Measurements from ENCODE around the gene SLC16A5.
"Not testable (repeated sequence)": the region's sequence is repeated elsewhere in the genome, so short reads cannot be mapped to it uniquely, and the experiment has no call there.

The SLC16A5 gene

GRCh38 chr17:75135452-75135851 is 47.7 kb downstream of the SLC16A5 start:
- DNase-seq = no peak

DNA sequence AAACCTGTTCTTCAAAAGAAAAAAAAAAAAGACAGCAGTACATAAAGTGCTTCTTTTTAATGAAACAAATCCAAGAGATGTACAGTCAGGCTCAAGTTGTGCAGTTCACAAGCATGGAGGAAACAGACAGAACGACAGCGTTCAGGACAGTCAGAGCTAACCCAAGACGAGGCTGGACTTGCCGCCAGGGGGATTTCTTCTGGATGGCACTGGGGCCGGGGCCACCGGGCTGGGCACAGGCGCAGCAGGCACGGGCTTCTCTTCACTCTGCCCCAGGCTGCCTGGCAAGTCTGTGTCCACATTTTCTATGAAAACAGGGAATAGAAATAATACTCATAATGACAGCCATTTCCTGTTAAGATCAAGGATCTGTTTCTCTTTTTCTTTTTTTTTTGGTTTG is 48.2 kb downstream of the SLC16A5 start:
- DNase-seq = no peak

DNA sequence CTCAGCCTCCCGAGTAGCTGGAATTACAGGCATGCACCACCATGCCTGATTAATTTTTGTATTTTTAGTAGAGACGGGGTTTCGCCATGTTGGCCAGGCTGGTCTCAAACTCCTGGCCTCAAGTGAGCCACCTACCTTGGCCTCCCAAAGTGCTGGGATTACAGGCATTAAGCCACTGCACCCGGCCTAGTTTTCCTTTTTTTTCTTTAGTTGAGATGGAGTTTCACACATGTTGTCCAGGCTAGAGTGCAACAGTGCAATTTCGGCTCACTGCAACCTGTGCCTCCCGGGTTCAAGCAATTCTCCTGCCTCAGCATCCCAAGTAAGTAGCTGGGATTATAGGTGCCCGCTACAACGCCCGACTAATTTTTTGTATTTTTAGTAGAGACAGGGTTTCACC is 50.0 kb downstream of the SLC16A5 start:
- DNase-seq = not testable (repeated sequence)

- DNase-seq = no peak
Measured at GRCh38 chr17:75138519-75138918, 50.8 kb downstream of the SLC16A5 start.

- no peak for DNase-seq
Measured at GRCh38 chr17:75142236-75142971, 54.6 kb downstream of the SLC16A5 start.

DNA sequence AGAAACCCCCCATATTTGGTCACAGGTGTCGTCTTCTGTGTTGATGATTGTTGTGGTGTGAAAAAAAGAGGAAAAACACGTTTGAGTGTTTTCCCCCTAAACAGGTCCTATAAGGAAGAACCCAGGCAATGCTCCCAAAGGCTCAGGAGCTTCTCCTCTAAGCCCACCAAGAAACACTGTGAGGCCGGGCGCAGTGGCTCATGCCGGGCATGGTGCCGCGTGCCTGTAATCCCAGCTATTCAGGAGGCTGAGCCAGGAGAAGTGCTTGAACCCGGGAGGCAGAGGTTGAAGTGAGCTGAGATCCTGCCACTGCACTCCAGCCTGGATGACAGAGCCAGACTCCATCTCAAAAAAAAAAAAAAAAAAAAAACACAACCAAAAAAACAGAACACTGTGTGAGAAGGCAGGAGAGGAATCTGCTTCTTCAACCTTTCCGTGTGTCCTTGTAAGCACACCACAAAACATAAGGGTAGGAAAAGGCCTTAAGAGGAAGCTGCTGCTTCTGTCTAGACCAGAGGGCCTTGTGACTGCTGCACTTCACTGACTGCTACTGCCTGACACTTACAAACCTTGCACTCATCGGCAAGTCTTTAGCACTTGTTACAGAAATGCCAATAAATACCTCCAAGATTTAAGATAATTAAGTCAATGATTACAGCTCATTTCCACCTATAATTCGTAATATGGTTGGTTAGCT is 57.2 kb downstream of the SLC16A5 start:
- no peak for DNase-seq

GRCh38 chr17:75146592-75146991 is 58.8 kb downstream of the SLC16A5 start:
- DNase-seq = no peak

- no peak for DNase-seq
Measured at GRCh38 chr17:75147878-75148546, 60.3 kb downstream of the SLC16A5 start.

GRCh38 chr17:75151930-75152329 is 64.2 kb downstream of the SLC16A5 start:
- DNase-seq = no peak

DNA sequence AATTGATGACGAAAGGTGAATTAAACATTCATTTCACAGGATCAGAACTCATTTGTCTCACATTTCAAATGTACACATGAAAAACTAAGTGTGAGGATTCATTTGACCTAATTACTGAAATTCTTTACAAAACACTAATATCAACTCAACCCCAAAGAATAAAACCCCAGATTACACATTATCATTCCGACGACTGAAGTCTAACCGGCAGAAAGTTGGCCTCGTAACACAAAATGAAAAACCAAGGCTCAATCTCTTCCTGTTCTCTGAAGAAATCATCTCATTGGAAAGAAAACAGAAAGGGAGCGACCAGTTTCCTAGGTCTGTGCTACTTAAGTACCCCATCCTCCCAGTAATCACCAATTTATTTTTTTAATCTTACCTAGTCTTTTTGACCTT is 64.8 kb downstream of the SLC16A5 start:
- no peak for DNase-seq

GRCh38 chr17:75152922-75153779 is 65.4 kb downstream of the SLC16A5 start:
- DNase-seq = peak; percentile 17

DNA sequence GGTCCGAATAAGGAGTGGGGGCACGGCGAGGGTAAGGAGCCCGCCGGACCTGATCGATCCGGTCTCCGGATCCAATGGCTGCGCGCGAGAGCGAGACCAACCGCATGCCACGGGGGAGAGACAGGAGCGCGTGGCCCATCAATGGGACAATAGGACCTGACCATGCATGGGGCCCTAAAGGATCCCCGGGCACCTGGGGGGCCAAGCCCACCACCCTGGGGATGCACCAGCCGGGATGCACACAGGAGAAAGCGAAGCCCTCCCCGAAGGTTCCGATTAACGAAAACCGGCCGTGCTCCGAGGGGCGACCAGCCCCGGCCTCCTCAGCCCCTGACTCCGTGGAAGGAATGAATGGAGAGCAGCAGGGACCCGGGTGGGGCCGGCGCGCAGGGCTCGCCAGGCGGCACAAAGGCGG is 66.0 kb downstream of the SLC16A5 start:
- no peak for DNase-seq

DNA sequence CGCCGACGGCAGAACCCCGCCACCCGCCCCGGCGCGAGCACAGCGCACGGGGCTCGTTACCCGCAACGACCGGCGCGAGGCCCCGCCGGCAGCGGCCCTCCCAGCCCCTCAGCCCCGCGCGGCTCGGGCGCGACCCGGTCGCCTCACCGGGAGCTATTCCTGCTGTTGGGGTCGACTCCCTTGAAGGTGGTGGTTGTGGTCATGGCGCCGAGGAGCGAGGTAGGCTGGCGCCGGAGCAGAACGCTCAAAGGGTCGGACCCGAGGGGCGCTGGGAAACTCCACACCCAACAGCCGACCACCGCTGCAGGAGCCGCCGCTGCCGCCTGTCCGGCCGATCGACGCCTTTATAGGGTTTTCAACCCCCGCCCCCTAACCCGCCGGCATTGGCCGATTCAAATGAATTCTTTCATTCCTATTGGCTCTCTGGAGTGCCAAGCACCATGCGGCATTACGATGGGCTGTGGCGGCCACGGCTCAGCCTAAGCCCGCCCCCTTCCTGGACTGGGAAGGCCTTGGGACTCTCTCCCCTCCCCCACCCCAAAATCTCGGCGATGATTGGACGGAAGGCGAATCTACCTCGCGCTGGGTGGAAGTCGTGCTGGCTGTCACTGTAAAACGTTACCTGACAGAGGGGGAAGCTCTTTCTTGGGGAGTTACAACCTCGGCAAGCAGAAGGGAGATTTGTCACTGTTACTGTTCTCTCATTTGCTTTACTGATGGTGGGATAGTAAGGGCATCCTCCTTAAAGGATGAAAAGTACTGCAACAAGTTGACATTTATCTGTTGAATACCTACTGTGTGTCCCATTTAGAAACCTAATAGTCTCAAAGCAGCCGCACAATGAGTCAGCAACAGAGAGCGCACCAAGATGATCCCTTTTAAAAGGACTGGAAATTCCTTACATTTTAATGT is 66.7 kb downstream of the SLC16A5 start, which contains the start of gene JPT1:
TSS of gene JPT1 (minus strand) at position 318 of the 912 bp plus-strand sequence. CDS start at position 203, 115 bp downstream.
- DNase-seq = peak; percentile 97

DNA sequence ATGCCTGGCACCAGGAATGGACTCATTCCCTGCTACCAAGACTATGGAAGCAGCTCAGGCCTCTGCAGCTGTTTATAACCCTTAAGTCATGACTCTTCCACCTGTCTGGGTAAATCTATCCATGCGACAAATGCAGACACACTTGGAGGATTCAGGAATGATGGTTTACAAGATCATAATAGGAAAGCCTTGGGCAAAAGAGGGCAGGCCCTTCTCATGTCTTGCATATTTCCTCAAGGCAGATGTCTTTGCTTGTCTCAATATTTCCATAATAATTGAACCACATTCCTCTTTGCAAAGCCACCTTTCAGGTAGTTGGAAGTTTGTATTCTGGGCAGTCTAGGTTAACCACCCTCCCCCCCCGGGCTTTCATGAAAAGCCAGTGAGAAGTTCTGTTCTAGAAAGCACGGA is 67.4 kb downstream of the SLC16A5 start:
- DNase-seq = no peak
